Mononuclear cell (primary cell): ENCODE data around the gene CELF5. TPM values are rescaled to one million over a fixed set of nuclear protein-coding genes. Genes with fewer than 3 reads are reported as not detected.

Experiments
- H3K27me3 ChIP-seq: 2 replicates; pipeline ENCODE4 v1.6.0; 2011; ENCODE audit warnings: low read length, control low read depth; ENCODE audit not compliant: insufficient read depth
- H3K4me1 ChIP-seq: 2 replicates; pipeline ENCODE4 v1.5.1; 2011; ENCODE audit warnings: mild to moderate bottlenecking, low read length, control low read depth; ENCODE audit not compliant: insufficient read depth
- H3K4me3 ChIP-seq: 2 replicates; pipeline ENCODE4 v1.5.1; 2011; ENCODE audit warnings: mild to moderate bottlenecking, low read length, moderate library complexity
- H3K9me3 ChIP-seq: 2 replicates; pipeline ENCODE4 v1.5.1; 2011; ENCODE audit warnings: low read depth, mild to moderate bottlenecking, control low read depth, low read length
- total RNA-seq: library from RNA; depleted of rRNA; stranded (reverse); fragments of >200 nt; gene quantifications from one replicate; pipeline ENCODE4 v1.2.3, GENCODE V29; 2012

Gene CELF5
- total RNA-seq = not detected

- H3K9me3 ChIP-seq = no peaks in the 10 kb centered on the region
- H3K27me3 ChIP-seq = peaks cover 20% of the 10 kb centered on the region
- no peak within 1 kb of the TSS for H3K4me3 ChIP-seq
- H3K4me1 ChIP-seq = no peaks in the 10 kb centered on the region
These were observed at the start of gene CELF5 for GRCh38 chr19:3224346-3225168. Gene CELF5 (plus strand): TSS chr19:3224661. CDS start chr19:3224740, 79 bp downstream.

GRCh38 chr19:3175781-3176714, 48.4 kb upstream of the CELF5 start:
- Histone ChIP-seq H3K4me1 (peaks cover 29% of the 10 kb centered on the region), H3K4me3 (no peak overlapping the region), H3K27me3 (no peaks in the 10 kb centered on the region), H3K9me3 (no peaks in the 10 kb centered on the region)

GRCh38 chr19:3176715-3177501, 47.6 kb upstream of the CELF5 start:
- no peaks in the 10 kb centered on the region for H3K27me3 ChIP-seq
- peak overlapping the region; percentile 2 for H3K4me3 ChIP-seq
- no peaks in the 10 kb centered on the region for H3K9me3 ChIP-seq
- peaks cover 38% of the 10 kb centered on the region for H3K4me1 ChIP-seq

DNA sequence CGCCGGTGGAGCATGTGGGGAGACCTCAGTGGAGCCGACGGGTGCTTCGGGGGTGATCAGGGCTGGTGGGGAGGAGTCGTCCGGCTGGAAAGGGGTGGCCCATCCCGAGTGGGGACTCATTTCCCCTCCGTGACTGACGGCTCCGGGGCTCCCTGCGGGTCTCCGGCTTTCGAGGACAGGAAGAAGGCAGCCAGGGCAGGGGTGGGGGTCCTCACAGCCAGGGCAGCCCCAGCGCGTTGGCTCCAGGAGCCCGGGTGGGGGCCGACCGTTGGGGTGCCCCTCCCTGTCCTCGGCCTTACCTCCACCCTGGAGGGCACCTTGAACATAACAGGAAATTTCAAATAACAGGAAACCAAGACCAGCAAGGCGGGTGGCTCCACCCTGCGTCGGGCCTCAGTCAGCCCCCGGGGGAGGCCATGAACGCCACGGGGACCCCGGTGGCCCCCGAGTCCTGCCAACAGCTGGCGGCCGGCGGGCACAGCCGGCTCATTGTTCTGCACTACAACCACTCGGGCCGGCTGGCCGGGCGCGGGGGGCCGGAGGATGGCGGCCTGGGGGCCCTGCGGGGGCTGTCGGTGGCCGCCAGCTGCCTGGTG, 46.0 kb upstream of the CELF5 start, which contains the start of gene S1PR4:
Gene S1PR4, plus strand, starts transcription at position 393 of the 596 bp plus-strand sequence. Its CDS starts 24 bp downstream, at position 417.
- H3K4me1 ChIP-seq = peaks cover 53% of the 10 kb centered on the region

DNA sequence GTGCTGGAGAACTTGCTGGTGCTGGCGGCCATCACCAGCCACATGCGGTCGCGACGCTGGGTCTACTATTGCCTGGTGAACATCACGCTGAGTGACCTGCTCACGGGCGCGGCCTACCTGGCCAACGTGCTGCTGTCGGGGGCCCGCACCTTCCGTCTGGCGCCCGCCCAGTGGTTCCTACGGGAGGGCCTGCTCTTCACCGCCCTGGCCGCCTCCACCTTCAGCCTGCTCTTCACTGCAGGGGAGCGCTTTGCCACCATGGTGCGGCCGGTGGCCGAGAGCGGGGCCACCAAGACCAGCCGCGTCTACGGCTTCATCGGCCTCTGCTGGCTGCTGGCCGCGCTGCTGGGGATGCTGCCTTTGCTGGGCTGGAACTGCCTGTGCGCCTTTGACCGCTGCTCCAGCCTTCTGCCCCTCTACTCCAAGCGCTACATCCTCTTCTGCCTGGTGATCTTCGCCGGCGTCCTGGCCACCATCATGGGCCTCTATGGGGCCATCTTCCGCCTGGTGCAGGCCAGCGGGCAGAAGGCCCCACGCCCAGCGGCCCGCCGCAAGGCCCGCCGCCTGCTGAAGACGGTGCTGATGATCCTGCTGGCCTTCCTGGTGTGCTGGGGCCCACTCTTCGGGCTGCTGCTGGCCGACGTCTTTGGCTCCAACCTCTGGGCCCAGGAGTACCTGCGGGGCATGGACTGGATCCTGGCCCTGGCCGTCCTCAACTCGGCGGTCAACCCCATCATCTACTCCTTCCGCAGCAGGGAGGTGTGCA, 45.3 kb upstream of the CELF5 start:
- Histone ChIP-seq H3K9me3 (no peaks in the 10 kb centered on the region), H3K4me3 (peak overlapping the region; percentile 75), H3K27me3 (no peaks in the 10 kb centered on the region), H3K4me1 (peaks cover 60% of the 10 kb centered on the region)

More for the DNA sequence above, 46.0 kb upstream of the CELF5 start, which contains the start of gene S1PR4:
- H3K9me3 ChIP-seq = no peaks in the 10 kb centered on the region
- no peaks in the 10 kb centered on the region for H3K27me3 ChIP-seq
- H3K4me3 ChIP-seq = peak within 1 kb of the TSS; percentile 75

- Histone ChIP-seq H3K4me1 (peaks cover 67% of the 10 kb centered on the region), H3K9me3 (no peaks in the 10 kb centered on the region), H3K4me3 (peak overlapping the region; percentile 75), H3K27me3 (no peaks in the 10 kb centered on the region)
These were observed 44.6 kb upstream of the CELF5 start for GRCh38 chr19:3179739-3180293.

DNA sequence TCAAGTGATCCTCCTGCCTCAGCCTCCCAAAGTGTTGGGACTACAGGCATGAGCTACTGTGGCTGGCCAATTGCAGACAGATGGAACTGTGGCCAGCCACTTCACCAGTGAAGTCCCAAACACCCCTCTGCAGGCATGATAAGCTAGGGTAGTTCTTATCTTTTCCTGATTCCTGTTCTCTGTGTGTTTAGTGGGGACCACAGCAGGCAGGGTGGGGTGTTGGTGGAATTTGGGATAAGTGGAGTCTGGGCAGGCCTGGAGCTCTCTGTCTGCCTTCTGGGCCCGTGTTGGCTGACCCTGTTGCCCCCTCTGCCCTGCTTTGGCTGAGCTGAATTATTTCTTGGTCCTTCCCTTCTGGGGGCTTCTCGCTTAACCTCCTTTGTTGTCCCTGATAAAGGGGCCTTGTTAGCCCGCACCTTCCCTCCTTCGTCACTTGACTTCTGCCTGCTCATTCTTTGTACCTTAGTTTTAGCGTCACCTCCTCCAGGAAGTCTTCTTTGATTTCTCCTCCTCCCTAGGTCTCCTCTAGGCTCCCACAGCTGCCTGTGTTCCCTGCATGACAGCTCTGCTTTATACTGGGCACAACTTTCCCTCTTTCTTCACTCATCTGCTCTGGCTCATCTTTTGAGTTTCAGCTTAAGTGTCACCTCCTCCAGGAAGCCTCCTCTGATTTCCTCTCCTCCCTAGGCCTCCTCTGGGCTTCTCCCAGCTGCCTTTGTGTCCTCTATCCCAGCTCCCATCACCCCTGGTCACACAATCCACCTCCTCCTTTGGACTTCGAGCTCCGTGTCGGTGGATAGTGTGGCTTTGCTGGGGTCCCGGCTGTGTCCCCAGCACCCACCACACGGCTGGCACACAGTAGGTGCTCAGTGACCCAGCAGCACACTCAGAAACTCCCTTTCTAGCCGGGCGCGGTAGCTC, 40.5 kb upstream of the CELF5 start:
- Histone ChIP-seq H3K4me1 (peaks cover 78% of the 10 kb centered on the region), H3K27me3 (no peaks in the 10 kb centered on the region), H3K9me3 (no peaks in the 10 kb centered on the region), H3K4me3 (no peak overlapping the region)

GRCh38 chr19:3184847-3185460, 39.5 kb upstream of the CELF5 start:
- no peaks in the 10 kb centered on the region for H3K9me3 ChIP-seq
- peaks cover 87% of the 10 kb centered on the region for H3K4me1 ChIP-seq
- H3K4me3 ChIP-seq = peak overlapping the region; percentile 72
- H3K27me3 ChIP-seq = no peaks in the 10 kb centered on the region

- no peaks in the 10 kb centered on the region for H3K9me3 ChIP-seq
- H3K4me3 ChIP-seq = peak within 1 kb of the TSS; percentile 72
- peaks cover 88% of the 10 kb centered on the region for H3K4me1 ChIP-seq
- H3K27me3 ChIP-seq = no peaks in the 10 kb centered on the region
These were observed 38.9 kb upstream of the CELF5 start, which contains the start of gene NCLN for GRCh38 chr19:3185461-3186159. Gene NCLN (plus strand): TSS chr19:3185930. CDS start chr19:3186031, 101 bp downstream.

GRCh38 chr19:3186160-3186688, 38.2 kb upstream of the CELF5 start:
- Histone ChIP-seq H3K4me3 (peak overlapping the region; percentile 72), H3K4me1 (peaks cover 81% of the 10 kb centered on the region), H3K9me3 (no peaks in the 10 kb centered on the region), H3K27me3 (no peaks in the 10 kb centered on the region)

DNA sequence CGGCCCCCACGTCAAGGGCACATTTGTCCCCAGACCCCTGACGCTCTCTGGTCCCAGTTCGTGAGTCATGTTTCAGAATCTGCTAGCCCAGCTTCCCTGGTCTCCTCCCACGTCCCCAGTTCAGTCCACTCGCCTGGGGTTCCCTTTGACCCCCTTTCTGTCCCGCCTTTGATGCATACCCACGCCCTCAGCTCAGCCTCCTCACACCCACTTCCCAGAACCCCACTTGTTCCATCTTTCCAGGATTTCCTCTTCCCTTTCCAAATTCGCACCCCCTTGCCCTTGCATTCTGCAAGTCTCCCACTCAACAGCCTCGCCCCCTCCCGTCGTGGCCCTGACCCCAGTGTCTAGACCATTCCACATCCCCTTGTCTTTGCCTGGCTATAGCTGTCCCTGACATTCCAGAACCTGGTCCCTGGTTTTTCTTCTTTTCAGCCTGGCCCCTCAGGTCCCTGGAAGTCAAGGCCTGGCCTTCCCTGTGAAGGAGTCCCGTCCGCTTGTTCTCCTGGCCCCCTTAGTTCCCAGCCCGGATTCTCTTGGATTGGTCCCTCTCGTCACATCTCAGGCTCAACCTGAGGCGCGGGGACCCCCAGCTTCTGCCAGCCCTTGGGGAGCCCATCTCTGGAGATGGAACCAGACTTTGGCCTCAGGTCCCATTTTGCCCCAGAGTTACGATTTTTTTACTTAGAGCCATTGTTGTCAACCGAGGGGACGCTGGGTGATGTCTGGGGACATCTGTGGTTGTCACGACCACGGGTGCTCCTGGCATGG, 37.4 kb upstream of the CELF5 start:
- Histone ChIP-seq H3K4me3 (peak overlapping the region; percentile 72), H3K27me3 (no peaks in the 10 kb centered on the region), H3K9me3 (no peaks in the 10 kb centered on the region), H3K4me1 (peaks cover 73% of the 10 kb centered on the region)
